Measurements from ENCODE around the gene CBLB.

- TF ChIP-seq CTCF (conservative IDR thresholded peaks at IDR 0.05; ENCODE audit: low read length) (no peak), EZH2phosphoT487 (IDR thresholded peaks at IDR 0.05; ENCODE audit: borderline replicate concordance) (no peak)
Observed at GRCh38 chr3:105864212-105864611, 4.6 kb downstream of the CBLB start.
